ENCODE data around the gene ATP9B. TPM values are rescaled to one million over a fixed set of nuclear protein-coding genes. Genes with fewer than 3 reads are reported as not detected.
A peak's percentile ranks its signal among the peaks of the same experiment; 100 is the strongest.

ATP9B gene
- total and polyA plus RNA-seq, 12 donors, result 6.7 to 19.7 (median 14.5) TPM

- H3K27me3 ChIP-seq, result no peaks in the 10 kb centered on the region
- intact Hi-C loops (cut with DNase I), result no loop called here
- H3K4me3 ChIP-seq, result no peak overlapping the region
- DNase-seq (no peak), ATAC-seq (no peak)
- 96 to 97% methylated on average over 16 of the region's 16 CpGs for WGBS, 2 donors
- peaks cover 0 to 23% (median 0%) of the 10 kb centered on the region in 9 donors for H3K4me1 ChIP-seq
- H3K27ac ChIP-seq, result no peak overlapping the region
- H3K36me3 ChIP-seq, result peaks cover 0 to 57% (median 21%) of the 10 kb centered on the region in 9 donors
- no peaks in the 10 kb centered on the region for H3K9me3 ChIP-seq
- TF ChIP-seq CTCF (IDR thresholded peaks at IDR 0.05), result no peak
Observed at GRCh38 chr18:79413426-79413825, 344.2 kb downstream of the ATP9B start.

DNA sequence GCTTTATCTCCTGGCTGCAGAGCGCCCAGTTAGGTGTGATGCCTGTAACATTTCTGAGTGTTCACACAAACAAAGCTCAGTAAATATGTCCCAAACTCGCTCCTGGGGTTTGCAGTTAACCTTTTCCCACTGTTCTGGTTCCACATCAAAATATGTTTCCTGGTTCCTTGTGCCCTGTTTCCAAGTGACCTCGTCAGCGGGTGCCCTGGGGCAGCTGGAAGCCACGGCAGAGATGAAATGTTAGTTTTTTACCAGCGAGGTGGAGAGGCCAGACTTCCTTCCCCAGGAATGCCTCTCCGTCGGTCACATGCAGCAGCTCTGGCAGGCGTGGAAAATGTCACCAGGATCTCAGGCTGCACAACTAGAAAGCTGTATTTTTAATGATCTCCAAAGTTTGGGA, 344.7 kb downstream of the ATP9B start:
- DNase-seq (no peak), ATAC-seq (peak in 2 of 8 donors; percentile 19 to 22)
- H3K27me3 ChIP-seq, result no peaks in the 10 kb centered on the region
- no peak for TF ChIP-seq CTCF (IDR thresholded peaks at IDR 0.05)
- H3K4me1 ChIP-seq, result peaks cover 0 to 26% (median 0%) of the 10 kb centered on the region in 9 donors
- no peak overlapping the region for H3K4me3 ChIP-seq
- WGBS, 2 donors, result 58 to 76% methylated on average over 9 of the region's 9 CpGs
- intact Hi-C loops (cut with DNase I), result no loop called here
- no peaks in the 10 kb centered on the region for H3K9me3 ChIP-seq
- H3K36me3 ChIP-seq, result peaks cover 0 to 60% (median 21%) of the 10 kb centered on the region in 9 donors
- no peak overlapping the region for H3K27ac ChIP-seq

DNA sequence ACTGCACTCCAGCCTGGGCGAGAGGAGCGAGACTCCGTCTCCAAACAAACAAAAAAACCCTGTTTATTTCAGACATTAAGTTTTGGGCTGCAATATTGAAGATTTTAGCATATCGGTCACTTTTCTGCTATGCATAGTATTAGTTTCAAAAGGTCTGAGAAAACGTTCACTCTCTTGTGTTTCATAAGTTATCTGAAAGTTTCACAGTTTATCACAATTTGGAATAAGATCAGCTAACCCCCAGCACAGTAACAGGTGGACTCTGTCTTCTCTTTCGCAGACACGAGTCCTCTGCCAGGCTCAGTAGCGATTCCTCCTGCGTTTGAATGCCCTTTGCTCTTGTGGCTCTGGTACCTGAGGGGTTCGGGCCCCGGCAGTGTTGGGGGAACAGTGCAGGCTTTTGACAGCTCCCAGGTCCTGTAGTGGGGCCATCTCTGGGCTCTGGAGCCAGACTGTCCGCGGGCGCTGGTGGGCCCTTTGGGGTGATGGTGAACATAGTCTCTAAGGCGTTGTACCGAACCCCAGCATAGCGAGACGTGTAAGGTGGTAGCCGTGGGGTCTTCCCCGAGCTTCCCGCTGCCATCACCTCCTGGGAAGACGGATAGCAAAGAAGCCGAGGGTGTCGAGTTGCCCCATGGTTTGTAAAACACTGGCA, 347.0 kb downstream of the ATP9B start:
- ATAC-seq (no peak), DNase-seq (peak in 1 of 2 donors; percentile 2)
- Histone ChIP-seq H3K27ac (no peak overlapping the region), H3K4me3 (no peak overlapping the region), H3K4me1 (peaks cover 0 to 36% (median under 1%) of the 10 kb centered on the region in 9 donors), H3K9me3 (no peaks in the 10 kb centered on the region), H3K27me3 (no peaks in the 10 kb centered on the region), H3K36me3 (peaks cover 0 to 58% (median 15%) of the 10 kb centered on the region in 9 donors)
- 90 to 95% methylated on average over 24 of the region's 24 CpGs for WGBS, 2 donors
- no peak for TF ChIP-seq CTCF (IDR thresholded peaks at IDR 0.05)
- intact Hi-C loops (cut with DNase I), result no loop called here

GRCh38 chr18:79416677-79417052, 347.5 kb downstream of the ATP9B start:
- WGBS, 2 donors, result 91 to 95% methylated on average over 12 of the region's 12 CpGs
- Histone ChIP-seq H3K36me3 (peaks cover 0 to 58% (median 14%) of the 10 kb centered on the region in 9 donors), H3K27ac (no peak overlapping the region), H3K27me3 (no peaks in the 10 kb centered on the region), H3K9me3 (no peaks in the 10 kb centered on the region), H3K4me1 (peaks cover 0 to 36% (median 4%) of the 10 kb centered on the region in 9 donors), H3K4me3 (no peak overlapping the region)
- no peak for TF ChIP-seq CTCF (IDR thresholded peaks at IDR 0.05)
- no peak for ATAC-seq
- peak in 1 of 2 donors; percentile 8 for DNase-seq
- intact Hi-C loops (cut with DNase I), result no loop called here
